Gastrocnemius medialis (tissue), 4 donors: ENCODE data around the gene SDK2.

ENCODE experiments used
- POLR2A ChIP-seq, 2 donors: fragments of 450-650 bp; IDR thresholded peaks; one replicate each; pipeline ENCODE4 v1.6.1; 2017; ENCODE audit warnings: antibody characterized with exemption in 2 of 2, mild to moderate bottlenecking in 2 of 2, moderate library complexity in 2 of 2
- TF ChIP-seq, protein P1 (sequence below), 5 experiments: fragments of 450-650 bp in 3 of 5; fragments of 200-600 bp in 2 of 5; sonication (generic) in 2 of 5; IDR thresholded peaks in 4 of 5; conservative IDR thresholded peaks in 1 of 5; 1 replicate in 4 of 5; 2 replicates in 1 of 5; pipeline ENCODE4 v1.5.1; 2016 to 2019; ENCODE audit warnings: antibody characterized with exemption in 5 of 5, mild to moderate bottlenecking in 3 of 5, moderate library complexity in 3 of 5

DNA sequence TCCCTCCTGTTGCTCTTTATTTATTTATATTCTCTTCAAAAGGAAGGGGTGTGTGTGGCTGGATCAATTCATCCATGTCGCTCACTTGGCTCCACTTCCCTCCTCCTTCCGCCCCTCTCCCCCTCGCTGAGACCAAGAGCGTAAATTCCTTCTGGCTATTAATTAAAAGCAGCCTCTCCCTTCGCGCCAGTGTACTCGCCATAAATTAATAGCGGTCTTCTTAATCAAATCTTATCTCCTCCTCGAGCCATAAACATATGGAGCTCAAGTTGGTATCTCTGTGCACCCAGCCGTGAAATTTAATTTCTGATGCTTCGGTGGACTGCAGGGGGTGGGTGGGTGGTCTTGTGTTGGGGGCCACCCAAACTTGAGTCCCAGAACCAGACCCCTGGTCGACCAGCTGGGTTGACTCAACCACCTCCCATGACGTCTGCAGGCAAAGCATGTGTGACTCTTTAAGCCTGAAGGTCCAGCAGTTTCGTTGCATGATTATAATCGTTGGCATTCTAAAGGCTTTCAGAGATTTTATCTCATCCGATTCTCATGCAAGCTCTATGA is 57.9 kb downstream of the SDK2 start:
- no peak for TF ChIP-seq POLR2A (IDR thresholded peaks at IDR 0.05)
- TF ChIP-seq, protein P1, sequence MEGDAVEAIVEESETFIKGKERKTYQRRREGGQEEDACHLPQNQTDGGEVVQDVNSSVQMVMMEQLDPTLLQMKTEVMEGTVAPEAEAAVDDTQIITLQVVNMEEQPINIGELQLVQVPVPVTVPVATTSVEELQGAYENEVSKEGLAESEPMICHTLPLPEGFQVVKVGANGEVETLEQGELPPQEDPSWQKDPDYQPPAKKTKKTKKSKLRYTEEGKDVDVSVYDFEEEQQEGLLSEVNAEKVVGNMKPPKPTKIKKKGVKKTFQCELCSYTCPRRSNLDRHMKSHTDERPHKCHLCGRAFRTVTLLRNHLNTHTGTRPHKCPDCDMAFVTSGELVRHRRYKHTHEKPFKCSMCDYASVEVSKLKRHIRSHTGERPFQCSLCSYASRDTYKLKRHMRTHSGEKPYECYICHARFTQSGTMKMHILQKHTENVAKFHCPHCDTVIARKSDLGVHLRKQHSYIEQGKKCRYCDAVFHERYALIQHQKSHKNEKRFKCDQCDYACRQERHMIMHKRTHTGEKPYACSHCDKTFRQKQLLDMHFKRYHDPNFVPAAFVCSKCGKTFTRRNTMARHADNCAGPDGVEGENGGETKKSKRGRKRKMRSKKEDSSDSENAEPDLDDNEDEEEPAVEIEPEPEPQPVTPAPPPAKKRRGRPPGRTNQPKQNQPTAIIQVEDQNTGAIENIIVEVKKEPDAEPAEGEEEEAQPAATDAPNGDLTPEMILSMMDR (IDR thresholded peaks at IDR 0.05 in 4 of 5, conservative IDR thresholded peaks at IDR 0.05 in 1 of 5), result no peak
